ENCODE measurements around the gene ERC1.
A peak's percentile ranks its signal among the peaks of the same experiment; 100 is the strongest.

Gene ERC1

GRCh38 chr12:1419849-1420371, 428.9 kb downstream of the ERC1 start:
- no peak for DNase-seq

- peak; percentile 29 for DNase-seq
Measured at GRCh38 chr12:1421091-1421846, 430.2 kb downstream of the ERC1 start.

GRCh38 chr12:1422604-1423315, 431.7 kb downstream of the ERC1 start:
- DNase-seq: no peak

GRCh38 chr12:1424674-1425395, 433.8 kb downstream of the ERC1 start:
- no peak for DNase-seq

GRCh38 chr12:1425396-1425729, 434.3 kb downstream of the ERC1 start:
- no peak for DNase-seq

DNA sequence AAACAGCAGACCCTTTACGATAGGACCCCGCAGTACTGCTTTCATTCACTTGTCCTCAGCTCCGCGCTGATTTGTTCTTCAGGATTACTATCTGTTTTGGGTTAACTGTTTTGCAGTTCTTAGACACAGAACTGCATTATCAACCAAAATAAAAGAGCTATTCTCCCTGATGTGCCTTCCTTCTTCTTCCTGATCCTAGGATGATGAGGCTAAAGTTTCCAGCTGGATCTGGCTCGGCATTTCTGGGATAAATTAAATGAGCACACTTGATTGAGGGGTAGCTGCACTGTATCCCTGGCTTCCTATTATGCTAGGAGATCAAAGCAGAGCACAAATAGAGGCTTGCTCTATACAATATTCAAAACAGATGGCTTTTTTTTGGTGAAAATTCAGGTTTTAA, 437.6 kb downstream of the ERC1 start:
- no peak for DNase-seq

DNA sequence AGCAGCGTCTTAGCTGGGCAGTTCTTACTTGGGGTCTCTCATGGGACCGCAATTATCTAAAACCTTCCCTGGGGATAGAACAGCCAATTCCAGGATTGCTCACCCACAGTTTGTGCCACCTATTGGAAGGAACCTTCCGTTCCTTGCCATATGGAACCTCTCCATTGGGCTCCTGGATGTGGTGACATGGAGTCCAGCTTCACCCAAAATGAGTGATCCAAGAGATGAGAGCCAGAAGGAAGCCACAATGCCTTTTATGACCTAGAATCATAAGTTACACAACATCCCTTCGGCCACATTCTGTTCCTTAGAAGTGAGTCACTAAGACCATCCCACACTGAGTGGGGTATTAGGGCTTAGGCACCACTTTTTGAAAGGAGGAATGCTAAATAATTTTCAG, 439.0 kb downstream of the ERC1 start:
- no peak for DNase-seq

GRCh38 chr12:1434296-1434955, 443.4 kb downstream of the ERC1 start:
- no peak for DNase-seq

DNA sequence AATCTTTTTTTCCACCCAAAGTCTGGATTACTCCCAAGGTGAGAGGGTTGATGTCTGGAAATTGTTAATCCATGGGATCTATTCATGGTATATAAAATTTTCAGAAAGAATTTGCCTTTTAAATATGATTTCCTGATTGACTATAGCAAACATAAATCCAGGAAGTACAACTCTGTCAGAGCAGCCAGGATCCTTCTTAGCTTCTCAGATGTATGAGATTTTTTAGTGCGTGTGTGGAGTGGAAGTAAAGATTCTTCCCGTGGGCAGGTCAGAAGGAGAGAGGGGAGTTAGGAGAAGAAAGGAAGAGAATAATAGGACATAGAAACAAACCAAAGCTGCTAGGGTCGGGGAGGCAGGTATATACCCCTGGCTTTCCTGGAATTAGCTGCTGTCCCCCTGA, 444.0 kb downstream of the ERC1 start:
- DNase-seq: no peak

GRCh38 chr12:1435456-1435855, 444.4 kb downstream of the ERC1 start:
- DNase-seq: no peak

GRCh38 chr12:1436015-1436414, 445.0 kb downstream of the ERC1 start:
- DNase-seq: peak; percentile 16

GRCh38 chr12:1436981-1437380, 446.0 kb downstream of the ERC1 start:
- no peak for DNase-seq

GRCh38 chr12:1439201-1439600, 448.2 kb downstream of the ERC1 start:
- no peak for DNase-seq

- DNase-seq: peak; percentile 93
Measured at GRCh38 chr12:1439687-1440086, 448.7 kb downstream of the ERC1 start.

DNA sequence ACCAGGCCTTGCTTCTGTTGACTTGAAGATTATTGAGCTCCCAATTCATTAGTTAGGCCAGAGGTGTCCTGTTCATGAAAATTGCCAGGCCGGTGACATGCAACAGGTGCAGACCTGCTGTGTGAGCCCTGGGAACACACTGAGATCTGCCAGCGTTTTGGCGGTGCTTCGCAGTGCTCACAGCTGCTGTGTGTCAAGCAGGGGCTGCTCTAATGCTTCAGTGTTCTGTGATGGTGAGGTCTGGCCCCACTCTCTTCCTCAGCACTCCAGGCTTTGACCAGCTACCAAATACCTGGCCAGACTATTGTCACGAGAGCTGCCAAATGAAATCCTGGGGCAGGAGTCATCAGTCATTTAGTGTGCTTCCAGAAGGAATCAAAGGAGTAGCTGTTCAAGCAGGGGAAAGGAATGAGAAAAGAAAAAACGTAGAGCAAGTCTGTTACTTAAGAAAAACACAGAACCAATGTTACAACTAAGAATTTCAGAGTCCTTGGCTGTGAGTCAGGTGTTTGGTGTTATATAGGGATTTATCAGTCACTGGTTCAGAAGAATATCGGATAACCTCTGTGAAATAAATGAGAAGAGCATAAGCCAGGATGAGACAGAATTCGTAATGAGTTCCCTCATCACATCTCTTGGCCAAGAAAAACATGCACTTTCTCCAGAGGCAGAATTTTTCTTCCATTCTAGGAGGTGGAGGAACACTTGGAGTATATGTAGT, 452.6 kb downstream of the ERC1 start:
- DNase-seq: no peak

- no peak for DNase-seq
Measured at GRCh38 chr12:1444142-1444516, 453.1 kb downstream of the ERC1 start.

DNA sequence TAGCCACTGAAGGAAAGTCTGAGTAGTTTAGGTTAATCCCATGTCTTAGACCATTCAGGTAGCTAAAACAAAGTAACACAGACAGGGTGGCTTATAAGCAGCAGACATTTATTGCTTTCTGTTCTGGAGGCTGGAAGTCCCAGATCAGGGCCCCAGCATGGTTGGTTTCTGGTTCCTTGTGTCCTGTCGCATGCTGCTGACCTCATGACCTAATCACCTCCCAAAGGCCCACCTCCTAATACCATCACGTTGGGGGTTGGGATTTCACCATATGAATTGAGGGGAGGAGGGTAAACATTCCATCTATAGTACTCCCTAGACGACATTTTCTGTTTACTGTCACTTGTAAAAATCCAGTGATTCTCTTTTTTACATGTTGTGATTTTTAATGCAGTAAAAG, 454.8 kb downstream of the ERC1 start:
- DNase-seq: no peak

DNA sequence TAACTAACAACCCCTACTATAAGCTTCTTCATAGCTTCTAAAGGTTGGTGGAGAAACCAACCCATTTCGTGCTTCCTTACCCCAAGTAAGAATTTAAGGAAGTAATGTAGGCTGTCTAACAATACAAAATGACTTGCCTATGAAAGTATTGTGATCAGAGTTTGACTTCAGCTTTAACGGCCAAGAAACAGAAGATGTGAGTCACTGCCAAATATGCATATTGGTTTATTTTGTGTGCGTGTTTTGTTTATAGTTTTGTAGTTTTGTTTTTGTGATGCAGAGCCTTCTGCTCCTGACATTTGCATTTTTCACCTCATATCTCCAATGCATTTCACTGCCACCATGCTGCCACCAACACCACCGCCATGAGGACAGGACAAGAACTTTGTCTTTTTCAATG, 457.3 kb downstream of the ERC1 start:
- no peak for DNase-seq

GRCh38 chr12:1453810-1454209, 462.8 kb downstream of the ERC1 start:
- no peak for DNase-seq

DNA sequence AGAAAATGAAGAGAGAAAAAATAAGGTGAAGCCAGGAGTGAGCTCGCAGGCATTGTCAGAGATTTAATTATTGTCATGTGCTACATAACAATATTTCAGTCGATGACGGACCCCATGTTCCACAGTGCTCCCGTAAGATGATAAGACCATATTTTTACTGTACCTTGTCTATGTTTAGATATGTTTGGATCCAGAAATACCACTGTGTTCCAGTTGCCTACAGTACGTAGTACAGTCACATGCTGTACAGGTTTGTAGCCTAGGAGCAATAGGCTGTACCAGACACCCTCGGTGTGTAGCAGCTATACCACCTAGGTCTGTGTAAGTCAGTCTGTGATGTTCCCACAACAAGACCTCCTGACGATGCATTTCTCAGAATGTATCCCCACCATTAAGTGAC, 465.9 kb downstream of the ERC1 start:
- DNase-seq: no peak

DNA sequence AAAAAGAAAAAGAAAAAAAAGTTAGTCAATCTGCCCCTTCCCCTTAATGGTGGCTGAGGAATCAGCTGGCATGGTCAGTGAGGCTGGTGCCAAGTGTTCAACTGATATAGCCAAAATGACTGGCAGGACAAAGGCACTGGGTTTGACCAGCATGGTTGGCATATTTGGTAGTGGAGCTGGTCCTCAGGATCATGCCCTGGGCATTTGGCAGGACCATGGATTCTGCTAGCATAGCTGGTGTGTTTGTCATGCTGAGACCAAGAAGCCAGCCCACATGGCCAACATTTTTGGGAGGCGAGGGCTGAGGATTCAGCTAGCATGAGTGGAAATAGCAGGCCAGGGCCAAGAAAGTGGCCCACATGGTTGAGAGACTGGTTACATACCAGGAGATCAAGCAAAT, 466.9 kb downstream of the ERC1 start:
- no peak for DNase-seq

DNA sequence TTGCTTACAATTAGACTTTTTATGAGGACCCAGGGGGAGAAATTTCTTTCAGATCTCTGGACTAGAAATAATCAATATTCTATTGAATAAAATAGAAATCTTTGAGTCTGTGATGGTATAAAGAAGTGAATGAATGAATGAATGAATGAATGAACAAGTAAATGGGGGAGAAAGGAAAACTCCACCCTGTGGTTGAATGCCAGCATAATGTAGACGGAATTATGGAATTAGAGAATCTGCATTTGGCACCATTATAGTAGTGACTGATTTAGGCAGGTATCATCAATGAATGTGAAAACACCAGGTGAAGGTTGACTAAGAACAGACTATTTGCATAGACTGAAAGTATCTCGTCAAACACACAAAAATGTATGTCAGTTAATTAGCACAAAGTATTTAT, 468.3 kb downstream of the ERC1 start:
- no peak for DNase-seq
